B cell (primary cell): ENCODE data around the gene FBXL2.

Experiments
- EZH2 ChIP-seq: IDR thresholded peaks from 2 replicates; pipeline ENCODE4 v1.6.1; 2012; ENCODE audit warnings: borderline replicate concordance, low read depth, mild to moderate bottlenecking, moderate library complexity, low read length; ENCODE audit not compliant: insufficient read depth, poor library complexity, severe bottlenecking
- TF ChIP-seq, protein P1 (sequence below): fragments of 200-600 bp; IDR thresholded peaks from one replicate; pipeline ENCODE4 v1.8.0; 2022; ENCODE audit warnings: antibody characterized with exemption, mild to moderate bottlenecking

DNA sequence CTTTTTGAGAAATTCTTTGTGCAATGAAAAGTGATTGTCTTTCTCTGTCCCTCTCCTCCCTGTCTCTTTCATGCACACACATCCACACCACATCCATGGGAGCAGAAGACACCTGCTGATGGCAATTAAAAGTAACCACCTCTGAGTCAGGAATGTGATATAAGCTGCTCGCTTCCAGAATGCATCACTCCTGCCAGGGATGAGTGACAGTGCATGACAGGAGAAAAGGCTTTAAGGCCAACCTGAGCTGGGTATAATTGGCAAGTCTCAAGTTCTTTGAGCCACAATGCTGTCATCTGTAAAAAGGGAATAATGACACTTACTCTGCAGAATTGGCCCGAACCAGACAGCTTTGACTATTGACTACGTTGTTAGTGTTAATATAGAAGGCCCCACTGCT, 103.4 kb downstream of the FBXL2 start:
- TF ChIP-seq, protein P1, sequence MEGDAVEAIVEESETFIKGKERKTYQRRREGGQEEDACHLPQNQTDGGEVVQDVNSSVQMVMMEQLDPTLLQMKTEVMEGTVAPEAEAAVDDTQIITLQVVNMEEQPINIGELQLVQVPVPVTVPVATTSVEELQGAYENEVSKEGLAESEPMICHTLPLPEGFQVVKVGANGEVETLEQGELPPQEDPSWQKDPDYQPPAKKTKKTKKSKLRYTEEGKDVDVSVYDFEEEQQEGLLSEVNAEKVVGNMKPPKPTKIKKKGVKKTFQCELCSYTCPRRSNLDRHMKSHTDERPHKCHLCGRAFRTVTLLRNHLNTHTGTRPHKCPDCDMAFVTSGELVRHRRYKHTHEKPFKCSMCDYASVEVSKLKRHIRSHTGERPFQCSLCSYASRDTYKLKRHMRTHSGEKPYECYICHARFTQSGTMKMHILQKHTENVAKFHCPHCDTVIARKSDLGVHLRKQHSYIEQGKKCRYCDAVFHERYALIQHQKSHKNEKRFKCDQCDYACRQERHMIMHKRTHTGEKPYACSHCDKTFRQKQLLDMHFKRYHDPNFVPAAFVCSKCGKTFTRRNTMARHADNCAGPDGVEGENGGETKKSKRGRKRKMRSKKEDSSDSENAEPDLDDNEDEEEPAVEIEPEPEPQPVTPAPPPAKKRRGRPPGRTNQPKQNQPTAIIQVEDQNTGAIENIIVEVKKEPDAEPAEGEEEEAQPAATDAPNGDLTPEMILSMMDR: no peak
- no peak for TF ChIP-seq EZH2
